Activated CD8-positive, alpha-beta memory T cell treated with anti-CD3 and anti-CD28 coated beads, Interleukin-2, amount 50 U/mL, for 4 hours (primary cell): ENCODE data around the gene CHD5.

ENCODE experiments used
- DNase-seq: peaks from one replicate; pipeline ENCODE4 v3.0.0-alpha.2; 2020

The CHD5 gene

GRCh38 chr1:6172549-6172948 is 7.6 kb downstream of the CHD5 start:
- no peak for DNase-seq

GRCh38 chr1:6171548-6172124 is 8.5 kb downstream of the CHD5 start:
- DNase-seq: no peak

- no peak for DNase-seq
Observed at GRCh38 chr1:6170742-6171201, 9.3 kb downstream of the CHD5 start.

GRCh38 chr1:6170116-6170741 is 9.9 kb downstream of the CHD5 start:
- no peak for DNase-seq

- no peak for DNase-seq
Observed at GRCh38 chr1:6168947-6169586, 11.1 kb downstream of the CHD5 start.

GRCh38 chr1:6167391-6168303 is 12.5 kb downstream of the CHD5 start:
- no peak for DNase-seq

GRCh38 chr1:6166655-6167390 is 13.3 kb downstream of the CHD5 start:
- no peak for DNase-seq

GRCh38 chr1:6166221-6166620 is 13.9 kb downstream of the CHD5 start:
- DNase-seq: no peak

- no peak for DNase-seq
Observed at GRCh38 chr1:6165441-6165985, 14.6 kb downstream of the CHD5 start.

GRCh38 chr1:6165027-6165426 is 15.1 kb downstream of the CHD5 start:
- no peak for DNase-seq

- DNase-seq: no peak
Observed at GRCh38 chr1:6163973-6164617, 16.0 kb downstream of the CHD5 start.

GRCh38 chr1:6163191-6163972 is 16.7 kb downstream of the CHD5 start:
- no peak for DNase-seq

GRCh38 chr1:6162773-6163172 is 17.3 kb downstream of the CHD5 start:
- DNase-seq: no peak

GRCh38 chr1:6162341-6162740 is 17.8 kb downstream of the CHD5 start:
- DNase-seq: no peak

GRCh38 chr1:6158181-6158580 is 21.9 kb downstream of the CHD5 start:
- no peak for DNase-seq

GRCh38 chr1:6157528-6158174 is 22.5 kb downstream of the CHD5 start:
- DNase-seq: no peak

- DNase-seq: no peak
Observed at GRCh38 chr1:6157132-6157527, 23.0 kb downstream of the CHD5 start.

GRCh38 chr1:6154525-6155319 is 25.4 kb downstream of the CHD5 start:
- DNase-seq: no peak

- DNase-seq: no peak
Observed at GRCh38 chr1:6152882-6153281, 27.2 kb downstream of the CHD5 start.

- no peak for DNase-seq
Observed at GRCh38 chr1:6152181-6152580, 27.9 kb downstream of the CHD5 start.
